Omental fat pad (tissue), 4 donors: ENCODE data around the gene FAM47A. TPM values are rescaled to one million over a fixed set of nuclear protein-coding genes. Genes with fewer than 3 reads are reported as not detected.

Source experiments
- ATAC-seq: fragments of 150-250 bp; one replicate; pipeline ENCODE4 v1.9.1; 2016; ENCODE audit warnings: mild to moderate bottlenecking, moderate library complexity; ENCODE audit not compliant: low FRiP score
- DNase-seq: peaks from one replicate; pipeline ENCODE4 v3.0.0-alpha.2; 2019; ENCODE audit warnings: low spot score
- CTCF ChIP-seq, 3 donors: fragments of 450-650 bp; IDR thresholded peaks; one replicate each; pipeline ENCODE4 v1.5.1; 2016 to 2017; ENCODE audit warnings: antibody characterized with exemption in 3 of 3, mild to moderate bottlenecking in 3 of 3, moderate library complexity in 2 of 3
- total RNA-seq, 4 donors: library from RNA; depleted of rRNA; stranded (reverse); fragments of >200 nt; gene quantifications; one replicate each; pipeline ENCODE4 v1.1.0, GENCODE V29; 2016

FAM47A gene
- not detected for total RNA-seq

DNA sequence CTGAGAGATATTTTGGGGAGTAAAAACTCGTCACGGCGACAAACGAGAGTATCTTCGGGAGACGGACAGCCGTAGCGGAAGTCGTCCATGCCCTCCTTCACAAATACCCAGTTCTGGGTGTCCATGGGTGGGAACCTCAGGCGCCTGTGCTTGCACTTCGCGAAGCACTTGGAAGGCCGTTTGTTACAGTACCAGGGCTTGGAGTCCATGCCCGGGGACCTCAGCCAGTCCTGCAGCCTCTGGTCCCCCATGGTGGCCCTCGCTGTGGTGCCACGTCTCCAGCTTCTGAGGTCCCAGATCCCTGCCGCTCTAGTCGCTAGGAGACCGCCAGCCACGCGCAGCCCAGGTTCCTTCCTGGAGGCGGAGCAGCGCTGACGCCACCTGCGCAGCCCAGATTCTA is at the start of gene FAM47A:
FAM47A (minus strand) TSS at position 287 of the 400 bp plus-strand sequence; CDS start at position 251, 36 bp downstream.
- ATAC-seq = no peak
- TF ChIP-seq CTCF (IDR thresholded peaks at IDR 0.05) = no peak
- no peak for DNase-seq

- no peak for DNase-seq
- no peak for TF ChIP-seq CTCF (IDR thresholded peaks at IDR 0.05)
- ATAC-seq = no peak
These were observed 15.2 kb upstream of the FAM47A start for GRCh38 chrX:34147345-34147744.

DNA sequence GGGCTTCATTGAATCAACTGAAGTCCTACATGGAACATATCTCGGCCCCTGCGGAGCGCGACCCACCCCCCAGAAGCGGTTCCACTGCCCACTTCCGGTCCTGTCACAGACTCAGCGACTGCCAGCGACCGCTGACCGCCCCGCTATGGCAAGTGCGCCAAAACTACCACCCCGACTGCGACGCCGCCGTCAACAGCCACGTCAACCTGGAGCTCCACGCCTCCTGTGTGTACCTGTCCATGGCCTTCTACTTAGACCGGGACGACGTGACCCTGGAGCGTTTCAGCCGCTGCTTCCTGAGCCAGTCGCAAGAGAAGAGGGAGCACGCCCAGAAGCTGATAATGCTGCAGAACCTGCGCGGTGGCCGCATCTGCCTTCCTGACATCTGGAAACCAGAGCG is 14.8 kb upstream of the FAM47A start:
- no peak for ATAC-seq
- no peak for DNase-seq
- TF ChIP-seq CTCF (IDR thresholded peaks at IDR 0.05) = no peak

DNA sequence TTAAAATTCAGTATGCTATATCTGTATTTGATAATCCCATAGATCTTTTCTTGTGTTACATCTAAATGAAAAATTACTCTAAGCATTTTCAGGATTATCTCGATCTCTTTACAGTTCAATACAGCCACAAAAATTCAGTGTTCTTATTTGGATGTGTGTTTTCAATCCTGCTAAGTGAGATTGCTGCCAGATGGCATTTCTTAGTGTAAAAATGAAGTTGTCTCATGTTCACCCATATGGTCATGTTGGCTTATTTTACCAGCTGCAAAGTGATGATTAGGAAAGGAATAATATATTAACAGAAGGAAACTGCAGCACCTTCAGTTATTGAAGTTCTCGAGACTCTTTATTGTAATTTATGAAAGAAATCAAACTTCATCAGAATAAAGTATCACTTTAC is 12.1 kb upstream of the FAM47A start:
- TF ChIP-seq CTCF (IDR thresholded peaks at IDR 0.05) = no peak
- DNase-seq = no peak
- no peak for ATAC-seq

- DNase-seq (no peak), ATAC-seq (no peak)
- no peak for TF ChIP-seq CTCF (IDR thresholded peaks at IDR 0.05)
These were observed 8.7 kb upstream of the FAM47A start for GRCh38 chrX:34140816-34141215.

GRCh38 chrX:34130980-34131744 is 952 bp downstream of the FAM47A start:
- DNase-seq (no peak), ATAC-seq (no peak)
- TF ChIP-seq CTCF (IDR thresholded peaks at IDR 0.05) = no peak

DNA sequence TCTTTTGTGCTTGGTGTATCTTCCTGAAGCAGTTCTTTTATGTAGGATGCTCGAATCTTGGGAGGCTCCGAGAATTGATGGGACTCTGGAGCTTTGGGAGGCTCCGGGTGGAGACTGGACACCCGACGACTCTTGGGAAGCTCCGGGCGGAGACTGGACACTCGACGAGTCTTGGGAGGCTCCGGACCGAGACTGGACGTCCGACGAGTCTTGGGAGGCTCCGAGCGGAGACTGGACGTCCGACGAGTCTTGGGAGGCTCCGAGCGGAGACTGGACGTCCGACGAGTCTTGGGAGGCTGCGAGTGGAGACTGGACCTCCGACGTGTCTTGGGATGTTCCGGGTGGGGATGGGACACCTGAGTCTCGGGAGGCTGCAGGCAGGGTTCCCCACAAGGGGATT is 1.6 kb downstream of the FAM47A start:
- TF ChIP-seq CTCF (IDR thresholded peaks at IDR 0.05) = no peak
- ATAC-seq (no peak), DNase-seq (no peak)
